ENCODE results near the gene BCL2L12.

BCL2L12 gene

GRCh38 chr19:49676136-49676783 lies 10.5 kb downstream of the BCL2L12 start (continued):
- TF ChIP-seq KLF17 (tag by site-specific recombination; IDR thresholded peaks at IDR 0.05) (0 out of 2 replicates have a peak, but pooled peaks have one; percentile 33), ZNF707 (tag by site-specific recombination; IDR thresholded peaks at IDR 0.05) (no peak), KLF7 (tag by site-specific recombination; IDR thresholded peaks at IDR 0.05; ENCODE audit: borderline replicate concordance) (no peak; the same call in 1 of the 2 replicates), OSR2 (tag by site-specific recombination; IDR thresholded peaks at IDR 0.05) (no peak), ZNF239 (tag by site-specific recombination; IDR thresholded peaks at IDR 0.05) (no peak), ZFHX2 (tag by site-specific recombination; conservative IDR thresholded peaks at IDR 0.05) (peak; percentile 79), ZNF664 (tag by site-specific recombination; IDR thresholded peaks at IDR 0.05) (peak; percentile 95), ZNF596 (tag by site-specific recombination; IDR thresholded peaks at IDR 0.05) (no peak), ZNF645 (tag by site-specific recombination; IDR thresholded peaks at IDR 0.05) (no peak), ZNF324 (tag by site-specific recombination; IDR thresholded peaks at IDR 0.05) (peak; percentile 74; the same call in 1 of the 2 replicates), INSM2 (tag by site-specific recombination; IDR thresholded peaks at IDR 0.05) (no peak), ZNF2 (tag by site-specific recombination; IDR thresholded peaks at IDR 0.05) (0 out of 2 replicates have a peak, but pooled peaks have one; percentile 23), ZBTB1 (tag by site-specific recombination; IDR thresholded peaks at IDR 0.05) (no peak), ZNF658 (tag by site-specific recombination; IDR thresholded peaks at IDR 0.05) (no peak), ZNF488 (tag by site-specific recombination; IDR thresholded peaks at IDR 0.05) (no peak), ZNF639 (tag by site-specific recombination; IDR thresholded peaks at IDR 0.05) (peak; percentile 81; the same call in 1 of the 2 replicates), ZBTB10 (tag by site-specific recombination; IDR thresholded peaks at IDR 0.05) (no peak), GLI2 (tag by site-specific recombination; IDR thresholded peaks at IDR 0.05; ENCODE audit: borderline replicate concordance, low read depth) (no peak), FEZF1 (tag by site-specific recombination; IDR thresholded peaks at IDR 0.05) (no peak), ZNF792 (tag by site-specific recombination; IDR thresholded peaks at IDR 0.05) (0 out of 2 replicates have a peak, but pooled peaks have one; percentile 58), ZNF202 (tag by site-specific recombination; IDR thresholded peaks at IDR 0.05; ENCODE audit: borderline replicate concordance) (no peak), ZNF398 (tag by site-specific recombination; IDR thresholded peaks at IDR 0.05) (no peak), RBAK (tag by site-specific recombination; IDR thresholded peaks at IDR 0.05) (no peak), ZNF37A (tag by site-specific recombination; IDR thresholded peaks at IDR 0.05) (no peak), ZNF776 (tag by site-specific recombination; IDR thresholded peaks at IDR 0.05; ENCODE audit: borderline replicate concordance) (no peak), ZIC2 (tag by site-specific recombination; IDR thresholded peaks at IDR 0.05) (no peak), MEIS1 (CRISPR knock-in tag; IDR thresholded peaks at IDR 0.05; ENCODE audit: borderline replicate concordance) (no peak), KLF8 (tag by site-specific recombination; IDR thresholded peaks at IDR 0.05) (peak; percentile 78)
